ENCODE results near the gene UGT2A2.
"Not testable (repeated sequence)": the region's sequence is repeated elsewhere in the genome, so short reads cannot be mapped to it uniquely, and the experiment has no call there.

UGT2A2 gene

DNA sequence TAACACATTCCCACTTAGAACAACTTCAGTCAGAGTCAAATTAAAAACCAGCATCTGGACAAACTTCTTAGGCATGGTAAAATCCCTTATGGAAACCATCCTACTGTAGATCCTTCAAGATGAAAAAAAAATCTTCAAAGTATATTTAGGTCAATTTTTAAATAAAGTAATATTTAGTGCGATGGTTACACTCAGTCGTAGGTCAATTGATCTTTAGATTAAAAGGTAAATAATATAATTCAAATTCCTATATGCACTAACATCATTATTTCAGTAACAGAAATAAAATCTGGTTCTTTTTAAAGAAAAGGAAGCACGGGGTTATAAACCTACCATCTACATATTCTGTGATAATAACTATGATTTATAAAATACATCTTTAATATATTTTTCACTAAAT lies at the start of gene UGT2A2:
Gene UGT2A2 (minus strand): TSS at position 101 of the 400 bp plus-strand sequence. CDS start 2 bp downstream, at position 99.
- H3K27ac ChIP-seq = no peak within 1 kb of the TSS
- no peak for DNase-seq (ENCODE audit: low read depth, low spot score)

DNA sequence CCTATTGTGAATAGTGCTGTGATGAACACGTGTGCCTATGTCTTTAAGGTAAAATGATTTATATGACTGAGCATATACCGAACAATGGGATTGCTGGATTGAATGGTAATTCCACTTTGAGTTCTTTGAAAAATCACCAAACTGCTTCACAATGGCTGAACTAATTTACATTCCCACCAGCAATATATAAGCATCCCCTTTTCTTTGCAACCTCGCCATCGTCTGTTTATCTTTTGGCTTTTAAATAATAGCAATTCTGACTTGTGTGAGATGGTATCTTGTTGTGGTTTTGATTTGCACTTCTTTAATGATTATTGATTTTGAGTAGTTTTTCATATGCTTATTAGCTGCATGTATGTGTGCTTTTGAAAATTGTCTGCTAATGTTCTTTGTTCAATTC lies 45.4 kb upstream of the UGT2A2 start:
- DNase-seq (ENCODE audit: low read depth, low spot score) = no peak

GRCh38 chr4:69668680-69669079 lies 29.2 kb upstream of the UGT2A2 start:
- no peak overlapping the region for H3K27ac ChIP-seq
- DNase-seq (ENCODE audit: low read depth, low spot score) = no peak

More for the DNA sequence above, 45.4 kb upstream of the UGT2A2 start:
- no peak overlapping the region for H3K27ac ChIP-seq

- DNase-seq (ENCODE audit: low read depth, low spot score); H3K27ac ChIP-seq: not testable (repeated sequence)
Observed at GRCh38 chr4:69664009-69664408, 24.6 kb upstream of the UGT2A2 start.

DNA sequence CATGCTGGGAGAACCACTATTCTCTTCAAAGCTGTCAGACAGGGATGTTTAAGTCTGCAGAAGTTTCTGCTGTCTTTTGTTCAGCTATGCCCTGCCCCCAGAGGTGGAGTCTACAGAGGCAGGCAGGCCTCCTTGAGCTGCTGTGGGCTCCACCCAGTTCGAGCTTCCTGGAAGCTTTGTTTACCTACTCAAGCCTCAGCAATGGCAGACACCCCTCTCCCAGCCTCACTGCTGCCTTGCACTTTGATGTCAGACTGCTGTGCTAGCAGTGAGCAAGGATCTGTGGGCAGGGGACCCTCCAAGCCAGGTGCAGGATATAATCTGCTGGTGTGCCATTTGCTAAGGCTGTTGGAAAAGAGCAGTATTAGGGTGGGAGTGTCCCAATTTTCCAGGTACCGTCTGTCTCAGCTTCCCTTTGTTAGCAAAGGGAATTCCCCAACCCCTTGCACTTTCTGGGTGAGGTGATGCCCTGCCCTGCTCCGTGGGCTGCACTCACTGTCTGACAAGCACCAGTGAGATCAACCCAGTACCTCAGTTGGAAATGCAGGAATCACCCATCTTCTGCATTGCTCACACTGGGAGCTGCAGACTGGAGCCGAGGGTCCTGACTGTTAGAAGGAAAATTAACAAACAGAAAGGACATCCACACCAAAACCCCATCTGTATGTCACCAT lies 21.8 kb upstream of the UGT2A2 start:
- H3K27ac ChIP-seq; DNase-seq (ENCODE audit: low read depth, low spot score): not testable (repeated sequence)

DNA sequence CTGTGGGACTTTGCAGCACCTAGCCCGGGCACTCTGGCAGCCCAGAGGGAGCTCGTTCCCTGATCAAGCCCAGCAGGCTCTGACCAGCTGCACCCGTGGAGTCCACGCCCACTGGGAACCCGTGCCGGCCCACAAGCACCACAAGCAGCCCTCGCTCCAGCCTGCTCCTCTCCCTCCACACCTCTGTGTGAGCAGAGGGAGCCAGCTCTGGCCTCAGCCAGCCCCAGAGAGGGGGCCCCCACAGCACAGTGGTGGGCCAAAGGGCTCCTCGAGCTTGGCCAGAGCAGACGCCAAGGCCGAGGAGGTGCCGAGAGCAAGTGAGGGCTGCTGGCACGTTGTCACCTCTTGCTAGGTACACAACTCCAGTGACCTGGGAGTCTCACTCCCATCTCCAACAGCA lies 18.7 kb upstream of the UGT2A2 start:
- H3K27ac ChIP-seq = no peak overlapping the region
- DNase-seq (ENCODE audit: low read depth, low spot score) = no peak

DNA sequence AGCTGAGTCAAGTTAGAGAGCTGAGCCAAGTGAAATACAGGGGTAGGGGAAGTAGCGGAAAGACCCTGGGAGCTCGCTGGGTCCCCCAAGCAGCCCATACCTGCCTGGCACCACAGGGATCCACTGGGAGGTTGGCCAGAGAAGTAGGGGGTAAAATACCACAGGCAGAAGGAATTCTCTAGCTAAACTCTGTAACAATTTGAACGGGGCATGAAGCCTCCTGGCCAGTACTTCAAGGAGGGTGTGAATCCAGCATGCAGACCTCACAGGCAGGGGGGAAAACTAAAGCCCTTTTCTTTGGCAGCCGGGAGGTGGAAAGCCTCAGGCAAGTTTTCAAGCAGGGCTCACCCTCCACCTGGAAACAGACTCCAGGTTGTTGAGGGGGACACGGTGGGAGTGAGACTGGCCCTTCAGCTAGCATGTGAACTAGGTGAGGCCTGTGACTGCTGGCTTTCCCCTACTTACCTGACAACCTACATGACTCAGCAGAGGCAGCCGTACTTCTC lies 17.3 kb upstream of the UGT2A2 start:
- H3K27ac ChIP-seq = no peak overlapping the region
- no peak for DNase-seq (ENCODE audit: low read depth, low spot score)

DNA sequence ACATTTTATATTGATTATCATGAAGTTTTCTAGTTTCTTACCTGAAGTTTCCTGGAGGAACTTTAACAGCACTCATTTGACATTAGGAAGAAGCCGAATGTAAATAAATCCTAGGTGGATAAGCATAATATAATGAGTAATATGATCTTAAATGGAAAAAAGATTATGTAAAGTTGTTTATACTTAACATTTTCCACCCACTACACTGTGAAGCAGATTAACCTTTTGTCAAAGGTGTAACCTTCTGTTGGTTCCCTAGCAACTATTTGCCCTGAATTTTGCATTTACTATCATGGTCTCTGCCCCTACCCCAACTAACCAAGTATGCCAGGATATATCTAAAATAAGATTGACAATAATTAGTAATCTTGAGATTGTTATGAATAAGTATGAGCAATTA lies 13.7 kb upstream of the UGT2A2 start, which contains the start of gene UGT2A1:
Gene UGT2A1 (minus strand): TSS at position 101 of the 400 bp plus-strand sequence. CDS start 5,603 bp downstream, outside the sequence.
- H3K27ac ChIP-seq = no peak within 1 kb of the TSS
- no peak for DNase-seq (ENCODE audit: low read depth, low spot score)

DNA sequence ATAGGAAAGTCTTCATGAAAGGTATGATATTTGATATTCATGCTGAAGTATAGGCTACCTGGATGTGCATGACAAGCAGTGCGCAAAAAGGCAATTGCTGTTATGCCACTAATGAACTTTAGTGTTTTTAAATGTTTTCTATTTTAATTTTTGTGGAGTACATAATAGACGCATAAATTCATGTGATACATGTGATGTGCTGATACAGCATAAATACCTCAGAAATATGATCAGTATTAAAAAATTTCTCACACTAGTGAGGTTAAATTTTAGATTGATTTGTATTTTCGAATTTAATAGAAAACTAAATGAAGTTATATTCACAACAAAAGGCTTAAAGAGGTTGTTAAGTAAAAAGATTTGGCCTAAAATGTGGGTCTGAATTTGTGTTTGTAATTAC lies 11.4 kb upstream of the UGT2A2 start:
- no peak for DNase-seq (ENCODE audit: low read depth, low spot score)
- no peak overlapping the region for H3K27ac ChIP-seq

DNA sequence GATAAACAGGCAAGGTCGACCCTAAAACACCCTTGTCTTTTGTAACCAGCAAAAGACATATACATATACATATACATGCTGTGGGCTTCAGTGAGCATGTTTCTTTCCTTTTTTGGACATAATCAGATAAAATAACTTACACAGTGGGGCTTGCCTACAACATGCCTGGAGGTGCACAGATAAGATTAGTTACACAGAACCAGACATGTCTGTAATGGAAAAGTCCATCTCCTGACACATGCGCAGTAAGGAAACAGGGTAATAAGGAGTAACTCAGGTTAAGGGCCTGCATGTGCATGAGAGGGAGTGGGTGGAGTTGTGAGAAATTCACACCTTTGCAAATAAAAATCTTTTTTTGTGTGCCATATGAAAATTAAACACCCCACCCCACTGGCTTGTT lies 10.2 kb upstream of the UGT2A2 start:
- DNase-seq (ENCODE audit: low read depth, low spot score) = peak; percentile 31
- H3K27ac ChIP-seq = peak overlapping the region; percentile 65

DNA sequence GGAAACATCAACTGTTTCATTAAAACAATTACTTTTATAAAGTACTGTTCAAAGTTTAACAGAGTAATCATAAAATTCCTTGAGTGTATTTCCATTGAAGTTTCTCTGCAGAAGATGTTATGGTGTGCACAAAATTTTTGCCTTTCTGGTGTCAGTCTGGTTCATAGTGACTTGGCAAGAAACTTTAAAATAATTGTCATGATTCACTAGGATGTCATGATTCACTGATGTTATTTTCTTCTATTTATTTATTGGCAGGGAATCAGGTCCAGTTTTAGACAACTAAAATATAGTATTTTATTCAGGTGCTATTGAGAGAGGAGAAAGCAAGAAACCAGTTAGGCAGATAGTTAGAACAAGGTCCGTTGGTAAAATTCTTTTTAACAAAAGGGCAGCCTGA lies 9.8 kb upstream of the UGT2A2 start:
- peak overlapping the region; percentile 65 for H3K27ac ChIP-seq
- no peak for DNase-seq (ENCODE audit: low read depth, low spot score)

DNA sequence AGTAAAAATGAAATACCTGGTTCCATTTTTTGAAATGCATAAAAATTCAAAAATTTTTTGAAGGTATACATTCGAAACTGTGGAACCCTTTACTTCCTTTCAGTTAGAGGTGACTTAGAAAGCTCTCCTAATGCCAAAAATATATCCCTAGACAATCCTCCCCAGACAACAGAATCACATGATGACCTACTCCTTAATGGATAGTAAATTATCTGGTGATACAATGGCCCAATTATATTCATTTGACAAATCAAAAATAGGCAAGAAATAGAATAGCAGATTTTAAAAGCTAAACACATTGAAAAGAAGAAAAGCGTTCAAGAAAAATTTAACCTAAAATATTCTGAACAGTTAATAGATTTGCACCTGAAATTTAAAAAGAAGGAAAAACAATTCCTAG lies 3.5 kb upstream of the UGT2A2 start:
- no peak for DNase-seq (ENCODE audit: low read depth, low spot score)
- no peak overlapping the region for H3K27ac ChIP-seq

GRCh38 chr4:69640289-69640688 lies 847 bp upstream of the UGT2A2 start:
- H3K27ac ChIP-seq = no peak overlapping the region
- no peak for DNase-seq (ENCODE audit: low read depth, low spot score)

GRCh38 chr4:69617083-69617694 lies 22.3 kb downstream of the UGT2A2 start:
- H3K27ac ChIP-seq = no peak overlapping the region
- DNase-seq (ENCODE audit: low read depth, low spot score) = peak; percentile 1

DNA sequence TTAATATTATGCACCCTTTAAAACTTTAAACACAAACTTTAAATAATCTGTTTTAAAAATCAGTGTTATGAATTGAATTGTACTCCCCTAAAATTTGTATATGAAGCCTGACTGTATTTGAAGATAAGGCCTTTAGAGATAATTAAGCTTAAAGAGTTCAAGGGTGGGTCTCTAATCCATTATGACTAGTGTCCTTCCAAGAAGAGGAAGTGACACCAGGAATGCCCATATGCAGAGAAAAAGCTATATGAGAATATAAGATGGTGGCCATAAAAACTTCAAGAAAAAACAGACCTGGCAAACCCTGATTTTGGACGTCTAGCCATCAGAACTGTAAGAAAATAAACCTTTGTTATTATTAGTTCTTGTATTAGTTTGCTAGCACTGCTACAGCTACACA lies 29.0 kb downstream of the UGT2A2 start:
- DNase-seq (ENCODE audit: low read depth, low spot score) = no peak
- H3K27ac ChIP-seq = no peak overlapping the region

DNA sequence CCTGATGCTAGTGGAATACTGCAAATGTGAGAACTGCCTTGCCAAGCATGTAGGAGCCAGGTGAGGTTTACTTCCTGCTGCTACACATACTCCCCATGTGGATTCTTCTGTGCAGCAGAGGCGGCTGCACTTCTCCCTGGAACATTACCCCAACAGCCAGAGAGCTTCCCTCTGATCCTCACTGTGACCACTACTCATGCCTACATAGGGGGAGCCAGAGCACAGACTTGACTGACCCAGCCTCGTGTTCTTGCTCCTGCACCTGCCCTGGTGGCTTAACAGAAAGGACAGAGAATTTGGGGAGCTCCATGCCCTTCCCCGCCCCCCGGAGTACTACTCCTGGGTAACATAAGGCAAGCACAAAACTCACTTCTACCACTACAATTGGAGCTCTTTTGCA lies 38.4 kb downstream of the UGT2A2 start:
- H3K27ac ChIP-seq = no peak overlapping the region
- no peak for DNase-seq (ENCODE audit: low read depth, low spot score)

DNA sequence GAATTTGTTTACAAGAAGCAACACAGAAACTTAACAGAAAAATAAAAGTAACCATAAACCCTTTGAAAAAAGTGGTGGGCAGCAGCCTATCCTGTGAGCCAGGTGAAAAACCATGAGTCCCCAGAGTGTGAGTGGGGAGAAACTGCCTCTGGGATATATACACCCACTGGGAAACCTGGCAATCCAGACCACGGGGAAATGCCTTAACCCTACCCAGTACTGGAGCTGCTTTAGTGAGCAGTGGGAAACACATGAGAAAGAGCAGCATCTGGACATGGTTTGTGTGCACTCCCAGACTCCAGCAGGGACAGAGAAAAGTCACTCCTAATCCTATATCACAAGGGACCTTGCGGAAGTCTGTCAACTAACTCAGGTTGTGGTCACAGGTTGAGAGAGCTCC lies 39.4 kb downstream of the UGT2A2 start:
- H3K27ac ChIP-seq = no peak overlapping the region
- DNase-seq (ENCODE audit: low read depth, low spot score) = no peak

GRCh38 chr4:69594382-69594781 lies 45.1 kb downstream of the UGT2A2 start:
- no peak overlapping the region for H3K27ac ChIP-seq
- DNase-seq (ENCODE audit: low read depth, low spot score) = no peak

DNA sequence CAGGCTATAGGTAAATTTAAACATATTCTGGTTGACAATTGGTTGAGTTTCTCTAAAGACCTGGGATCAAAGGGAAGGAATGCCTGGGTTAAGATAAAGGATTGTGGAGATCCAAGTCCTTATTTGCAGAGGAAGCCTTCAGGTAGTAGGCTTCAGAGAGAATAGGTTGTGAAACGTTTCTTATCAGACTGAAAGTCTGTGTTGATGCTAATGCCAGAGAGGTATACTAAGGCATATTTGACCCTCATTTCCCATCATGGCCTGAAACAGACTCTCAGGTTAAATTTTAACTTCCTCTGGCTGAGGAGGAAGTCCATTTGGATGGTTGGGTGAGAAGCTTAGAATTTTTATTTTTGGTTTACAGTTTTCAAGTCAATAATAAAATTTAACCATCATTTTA lies 48.1 kb downstream of the UGT2A2 start:
- no peak for DNase-seq (ENCODE audit: low read depth, low spot score)
- no peak overlapping the region for H3K27ac ChIP-seq

DNA sequence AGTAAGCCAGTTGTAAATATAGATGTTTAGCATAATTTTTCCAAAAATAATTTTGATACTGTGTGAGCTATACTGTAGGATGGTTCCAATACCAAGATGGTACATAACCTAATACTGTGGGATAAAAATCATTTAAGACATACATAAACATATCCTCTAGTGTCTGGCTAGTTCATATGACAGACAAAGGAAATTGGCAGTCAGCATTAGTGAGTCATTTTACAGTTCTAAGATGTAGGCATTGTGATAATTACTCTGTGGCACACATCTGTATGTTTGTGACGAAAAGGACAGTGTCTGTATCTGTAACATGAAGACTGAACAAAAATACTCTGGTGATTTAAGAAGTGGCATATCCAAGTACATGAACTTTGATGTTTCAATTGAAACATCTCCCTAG lies 49.6 kb downstream of the UGT2A2 start:
- H3K27ac ChIP-seq = no peak overlapping the region
- DNase-seq (ENCODE audit: low read depth, low spot score) = no peak

DNA sequence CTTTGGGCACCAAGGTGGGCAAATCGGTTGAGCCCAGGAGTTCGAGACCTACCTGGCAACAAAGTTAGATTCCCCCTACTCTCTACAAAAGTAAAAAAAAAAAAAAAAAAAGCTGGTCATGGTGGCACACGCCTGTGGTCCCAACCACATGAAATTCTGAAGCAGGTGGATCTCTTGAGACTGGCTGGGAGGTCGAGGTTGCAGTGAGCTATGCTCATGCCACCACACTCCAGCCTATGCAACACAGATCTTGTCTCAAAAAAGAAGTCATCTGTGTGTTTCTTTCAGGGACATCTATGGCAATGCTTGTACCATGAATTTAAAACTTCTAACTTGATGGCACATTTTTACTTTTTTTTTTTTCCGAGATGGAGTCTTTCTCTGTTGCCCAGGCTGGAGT lies 55.3 kb downstream of the UGT2A2 start:
- H3K27ac ChIP-seq = no peak overlapping the region
- no peak for DNase-seq (ENCODE audit: low read depth, low spot score)

DNA sequence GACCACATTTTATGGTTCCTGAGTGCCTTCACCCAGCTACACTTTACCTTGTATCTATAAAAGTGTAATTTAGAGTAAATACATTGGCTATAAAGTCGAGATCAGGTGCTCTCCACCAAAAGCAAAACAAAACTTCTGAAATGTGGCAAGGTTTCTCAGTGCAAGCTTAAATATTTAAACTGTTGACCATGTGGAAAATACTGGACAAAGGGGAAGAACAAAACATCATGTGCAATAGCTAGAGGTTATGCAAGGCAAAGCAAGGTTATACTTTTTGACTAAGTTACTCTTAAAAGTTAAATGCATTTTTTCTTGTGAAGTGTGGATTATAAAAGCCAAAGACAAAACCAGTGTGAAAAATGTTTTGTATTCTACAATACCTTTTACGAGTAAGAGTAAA lies 55.9 kb downstream of the UGT2A2 start:
- no peak overlapping the region for H3K27ac ChIP-seq
- no peak for DNase-seq (ENCODE audit: low read depth, low spot score)
